Caco-2 (cell line): Measurements from ENCODE around the gene NKD1. TPM values are rescaled to one million over a fixed set of nuclear protein-coding genes. Genes with fewer than 3 reads are reported as not detected.

ENCODE experiments used
- BruUV-seq: library from RNA; stranded (reverse); fragments of 400-500 nt; replicated peaks from 2 replicates; lab custom pipeline; 2021; lab: Mats Ljungman, UMichigan
- CTCF ChIA-PET: fragments of 300-600 bp; sonication (Branson Sonifier 250); formaldehyde crosslinking; loops from one replicate; lab custom pipeline; 2022; ENCODE audit warnings: antibody characterized with exemption; lab: Charles Lee
- POLR2A ChIA-PET: fragments of 300-600 bp; sonication (Branson Sonifier 250); formaldehyde crosslinking; loops from one replicate; lab custom pipeline; 2022; ENCODE audit warnings: antibody characterized with exemption; lab: Charles Lee
- DNase-seq, 2 experiments: peaks; one replicate each; pipeline versions ENCODE4 v3.0.0 to v3.0.0-alpha.2; 2020 to 2022
- H3K27me3 ChIP-seq: replicated peaks from 2 replicates; pipeline ENCODE4 v1.6.0; 2011; ENCODE audit warnings: low read length; ENCODE audit not compliant: control insufficient read depth, insufficient read depth
- H3K36me3 ChIP-seq: 2 replicates; pipeline ENCODE4 v1.5.1; 2011; ENCODE audit warnings: low read length; ENCODE audit not compliant: control insufficient read depth, insufficient read depth
- H3K4me1 ChIP-seq: fragments of 250-450 bp; sonication (Bioruptor Pico); 2 replicates; pipeline ENCODE4 v1.5.1; 2020; ENCODE audit warnings: mild to moderate bottlenecking
- H3K4me3 ChIP-seq: 2 replicates; pipeline ENCODE4 v1.5.1; 2011; ENCODE audit warnings: low read depth, mild to moderate bottlenecking, control low read depth, low read length
- H3K9me3 ChIP-seq: fragments of 250-450 bp; sonication (Bioruptor Pico); 2 replicates; pipeline ENCODE4 v1.5.1; 2020; ENCODE audit warnings: mild to moderate bottlenecking, moderate library complexity
- H3K27ac Mint-ChIP-seq: one replicate; pipeline ENCODE4 v1.8.0; 2022; ENCODE audit warnings: mixed read lengths; ENCODE audit not compliant: unreplicated experiment
- H3K27me3 Mint-ChIP-seq: one replicate; pipeline ENCODE4 v1.8.0; 2022; ENCODE audit warnings: mixed read lengths; ENCODE audit not compliant: insufficient read depth, unreplicated experiment
- H3K36me3 Mint-ChIP-seq: one replicate; pipeline ENCODE4 v1.8.0; 2022; ENCODE audit warnings: mild to moderate bottlenecking, mixed read lengths; ENCODE audit not compliant: insufficient read depth, unreplicated experiment
- H3K4me1 Mint-ChIP-seq: one replicate; pipeline ENCODE4 v1.8.0; 2022; ENCODE audit warnings: low read depth, mixed read lengths; ENCODE audit not compliant: unreplicated experiment
- H3K4me3 Mint-ChIP-seq: one replicate; pipeline ENCODE4 v1.8.0; 2022; ENCODE audit warnings: mild to moderate bottlenecking, moderate library complexity, mixed read lengths; ENCODE audit not compliant: unreplicated experiment
- H3K9me3 Mint-ChIP-seq: one replicate; pipeline ENCODE4 v1.8.0; 2022; ENCODE audit warnings: mixed read lengths; ENCODE audit not compliant: unreplicated experiment
- intact Hi-C: fragments of 100-400 bp; cut with micrococcal nuclease; formaldehyde crosslinking; loops from one replicate; pipeline ENCODE4 v1.10.0; 2022; ENCODE audit not compliant: unreplicated experiment
- total RNA-seq: library from RNA; stranded (reverse); gene quantifications from 2 replicates; pipeline ENCODE4 v1.2.3, GENCODE V29; 2022
- TF ChIP-seq, protein P1 (sequence below), 2 experiments: fragments of 200-600 bp in 1 of 2; IDR thresholded peaks; 1 replicate in 1 of 2; 2 replicates in 1 of 2; pipeline versions ENCODE4 v1.5.1 to v1.8.0; 2011 to 2022; ENCODE audit warnings: antibody characterized with exemption in 1 of 2, control low read depth in 1 of 2, inconsistent platforms in 1 of 2, low read depth in 1 of 2, low read length in 1 of 2, mild to moderate bottlenecking in 1 of 2, moderate library complexity in 1 of 2; ENCODE audit not compliant: insufficient read depth in 1 of 2, severe bottlenecking in 1 of 2, unreplicated experiment in 1 of 2

NKD1 gene
- total RNA-seq, 1 experiment from 2014 or later, result 54.9 TPM

DNA sequence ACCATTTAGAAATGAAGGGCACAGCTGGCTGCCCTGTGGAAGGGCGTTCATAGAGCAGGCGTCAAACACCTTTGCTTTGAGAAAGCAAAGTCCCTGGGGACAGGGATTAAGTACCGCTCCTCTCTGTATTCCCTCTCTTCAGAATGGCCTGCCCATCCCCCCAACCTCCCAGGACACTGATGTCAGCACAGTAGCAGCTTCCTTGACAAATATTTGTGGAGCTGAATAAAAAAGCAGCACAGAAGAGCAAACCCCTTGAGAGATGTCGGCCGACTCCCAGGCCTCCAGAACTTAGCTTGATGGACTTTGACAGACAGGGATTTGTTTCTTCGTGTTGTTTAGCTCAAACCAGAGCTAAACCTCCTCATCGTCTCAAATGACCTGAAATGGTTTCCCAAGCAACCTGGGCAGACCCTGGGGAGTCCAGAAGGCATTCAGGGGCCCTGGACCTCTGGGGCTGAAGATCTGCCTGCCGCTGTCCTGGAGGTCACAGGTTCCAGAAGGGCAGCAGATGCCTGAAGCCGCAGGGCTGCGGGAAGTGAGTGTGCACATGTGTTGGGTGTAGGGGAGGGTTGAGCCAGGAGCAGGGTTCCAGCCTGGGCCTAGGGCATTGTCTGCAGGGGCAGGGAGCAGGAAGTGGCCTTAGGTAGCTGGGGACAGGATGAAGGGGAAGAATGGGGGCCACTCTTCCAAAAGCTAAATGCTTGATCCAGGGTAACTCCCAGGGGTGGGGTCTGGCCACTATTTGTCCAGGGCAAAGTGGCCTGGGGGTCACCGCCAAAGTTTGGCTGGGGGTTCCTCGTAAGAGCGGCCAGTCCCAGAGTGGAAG is 42.3 kb upstream of the NKD1 start:
- no peaks in the 10 kb centered on the region for H3K27me3 Mint-ChIP-seq
- H3K4me1 ChIP-seq, result peaks cover 35% of the 10 kb centered on the region
- ChIA-PET POLR2A (interaction anchor here (0.5 to 1.0 kb wide), 3 partner anchors 8 to 253 kb away, joined by 3 to 5 read pairs (median 4); no protein-coding TSS in a partner anchor), CTCF (interaction anchor here (0.8 to 2.1 kb wide), 3 partner anchors 131 to 300 kb away, joined by 3 to 7 read pairs (median 3); no protein-coding TSS in a partner anchor)
- H3K9me3 ChIP-seq, result peaks cover 6% of the 10 kb centered on the region
- peak overlapping the region; percentile 69 for H3K4me3 Mint-ChIP-seq
- no peaks in the 10 kb centered on the region for H3K36me3 ChIP-seq
- peaks cover 28% of the 10 kb centered on the region for H3K4me1 Mint-ChIP-seq
- peaks cover 13% of the 10 kb centered on the region for H3K36me3 Mint-ChIP-seq
- intact Hi-C loops, result loop anchor here (1.0 to 2.0 kb wide), 2 partner anchors 15 to 38 kb away; no protein-coding TSS in a partner anchor
- peaks cover 10% of the 10 kb centered on the region for H3K9me3 Mint-ChIP-seq
- peak overlapping the region; percentile 25 for H3K4me3 ChIP-seq
- H3K27me3 ChIP-seq, result no peaks in the 10 kb centered on the region
- TF ChIP-seq, protein P1, sequence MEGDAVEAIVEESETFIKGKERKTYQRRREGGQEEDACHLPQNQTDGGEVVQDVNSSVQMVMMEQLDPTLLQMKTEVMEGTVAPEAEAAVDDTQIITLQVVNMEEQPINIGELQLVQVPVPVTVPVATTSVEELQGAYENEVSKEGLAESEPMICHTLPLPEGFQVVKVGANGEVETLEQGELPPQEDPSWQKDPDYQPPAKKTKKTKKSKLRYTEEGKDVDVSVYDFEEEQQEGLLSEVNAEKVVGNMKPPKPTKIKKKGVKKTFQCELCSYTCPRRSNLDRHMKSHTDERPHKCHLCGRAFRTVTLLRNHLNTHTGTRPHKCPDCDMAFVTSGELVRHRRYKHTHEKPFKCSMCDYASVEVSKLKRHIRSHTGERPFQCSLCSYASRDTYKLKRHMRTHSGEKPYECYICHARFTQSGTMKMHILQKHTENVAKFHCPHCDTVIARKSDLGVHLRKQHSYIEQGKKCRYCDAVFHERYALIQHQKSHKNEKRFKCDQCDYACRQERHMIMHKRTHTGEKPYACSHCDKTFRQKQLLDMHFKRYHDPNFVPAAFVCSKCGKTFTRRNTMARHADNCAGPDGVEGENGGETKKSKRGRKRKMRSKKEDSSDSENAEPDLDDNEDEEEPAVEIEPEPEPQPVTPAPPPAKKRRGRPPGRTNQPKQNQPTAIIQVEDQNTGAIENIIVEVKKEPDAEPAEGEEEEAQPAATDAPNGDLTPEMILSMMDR (IDR thresholded peaks at IDR 0.05; ENCODE audit: insufficient read depth in 1 of 2, low read depth in 1 of 2, low read length in 1 of 2, severe bottlenecking in 1 of 2, unreplicated experiment in 1 of 2), result no peak
- no TSS peak for BruUV-seq
- H3K27ac Mint-ChIP-seq, result peak overlapping the region; percentile 79
- DNase-seq, result peak; percentile 81 to 85

DNA sequence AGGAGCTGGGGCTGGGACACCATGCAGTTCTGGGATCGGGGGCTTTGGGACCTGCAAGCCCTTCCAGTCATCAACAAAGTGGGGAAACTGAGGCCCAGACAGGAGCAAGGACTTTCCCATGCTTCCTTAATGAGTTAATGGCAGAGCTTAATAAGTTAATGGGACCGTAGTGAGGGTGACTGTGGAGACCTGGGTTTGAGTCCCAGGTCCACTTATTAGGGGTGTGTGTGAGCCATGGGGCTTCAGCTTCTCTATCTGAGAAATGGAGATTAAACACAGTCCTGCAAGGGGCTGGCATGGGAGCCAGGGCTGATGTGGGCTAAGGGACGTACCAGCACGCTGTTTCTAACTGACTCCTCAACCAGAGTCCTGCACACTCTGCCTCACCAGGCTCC is 41.7 kb upstream of the NKD1 start:
- Histone ChIP-seq H3K4me3 (peak overlapping the region; percentile 25), H3K9me3 (peaks cover 6% of the 10 kb centered on the region), H3K36me3 (no peaks in the 10 kb centered on the region), H3K27me3 (no peaks in the 10 kb centered on the region), H3K4me1 (peaks cover 35% of the 10 kb centered on the region)
- TSS peak; percentile 21 for BruUV-seq
- H3K9me3 Mint-ChIP-seq, result peaks cover 10% of the 10 kb centered on the region
- H3K36me3 Mint-ChIP-seq, result peaks cover 13% of the 10 kb centered on the region
- H3K4me1 Mint-ChIP-seq, result peaks cover 28% of the 10 kb centered on the region
- intact Hi-C loops, result loop anchor here (2.0 kb wide), 1 partner anchor 14 kb away; no protein-coding TSS in a partner anchor
- H3K4me3 Mint-ChIP-seq, result peak overlapping the region; percentile 69
- DNase-seq, result no peak
- peak overlapping the region; percentile 79 for H3K27ac Mint-ChIP-seq
- no peaks in the 10 kb centered on the region for H3K27me3 Mint-ChIP-seq
- TF ChIP-seq, protein P1 (IDR thresholded peaks at IDR 0.05; ENCODE audit: insufficient read depth in 1 of 2, low read depth in 1 of 2, low read length in 1 of 2, severe bottlenecking in 1 of 2, unreplicated experiment in 1 of 2), result no peak
- POLR2A ChIA-PET, result interaction anchor here (0.5 to 1.0 kb wide), 2 partner anchors 8 to 41 kb away, joined by 4 to 5 read pairs; no protein-coding TSS in a partner anchor
- CTCF ChIA-PET, result interaction anchor here (1.5 to 2.1 kb wide), 2 partner anchors 132 to 159 kb away, joined by 3 to 7 read pairs; no protein-coding TSS in a partner anchor

DNA sequence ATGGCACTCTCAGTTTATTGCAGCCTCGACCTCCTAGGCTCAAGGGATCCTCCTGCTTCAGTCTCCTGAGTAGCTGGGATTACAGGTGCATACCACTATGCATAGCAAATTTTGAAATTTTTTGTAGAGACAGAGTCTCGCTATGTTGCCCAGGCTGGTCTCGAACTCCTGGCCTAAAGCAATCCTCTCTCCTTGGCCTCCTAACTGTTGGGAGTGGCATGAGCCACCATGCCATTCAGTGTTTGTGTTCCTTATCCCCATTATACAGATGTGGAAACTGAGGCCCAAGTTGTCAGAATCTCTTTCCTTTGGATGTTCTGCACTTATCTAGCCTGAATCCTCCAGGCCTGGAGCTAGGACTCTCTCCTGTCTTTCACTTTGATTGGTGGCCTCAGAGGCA is 40.8 kb upstream of the NKD1 start:
- intact Hi-C loops, result loop anchor here (2.0 kb wide), 1 partner anchor 13 kb away; no protein-coding TSS in a partner anchor
- peak overlapping the region; percentile 36 for H3K4me3 Mint-ChIP-seq
- peaks cover 17% of the 10 kb centered on the region for H3K9me3 Mint-ChIP-seq
- Histone ChIP-seq H3K4me3 (no peak overlapping the region), H3K27me3 (no peaks in the 10 kb centered on the region), H3K9me3 (no peaks in the 10 kb centered on the region; the same call in 1 of the 2 replicates), H3K4me1 (peaks cover 35% of the 10 kb centered on the region), H3K36me3 (no peaks in the 10 kb centered on the region)
- TF ChIP-seq, protein P1 (IDR thresholded peaks at IDR 0.05; ENCODE audit: insufficient read depth in 1 of 2, low read depth in 1 of 2, low read length in 1 of 2, severe bottlenecking in 1 of 2, unreplicated experiment in 1 of 2), result no peak
- H3K27ac Mint-ChIP-seq, result no peak overlapping the region
- peaks cover 13% of the 10 kb centered on the region for H3K36me3 Mint-ChIP-seq
- DNase-seq, result no peak
- no peaks in the 10 kb centered on the region for H3K27me3 Mint-ChIP-seq
- no TSS peak for BruUV-seq
- CTCF ChIA-PET, result interaction anchor here (1.2 kb wide), 1 partner anchor 13 kb away, joined by 4 read pairs; no protein-coding TSS in a partner anchor
- POLR2A ChIA-PET, result no interaction called here
- peaks cover 28% of the 10 kb centered on the region for H3K4me1 Mint-ChIP-seq
